SK-N-SH (cell line): Measurements from ENCODE around the gene ROPN1. TPM values are rescaled to one million over a fixed set of nuclear protein-coding genes. Genes with fewer than 3 reads are reported as not detected.

Experiments used
- polyA plus RNA-seq, 3 experiments: library from polyadenylated mRNA; depleted of rRNA; stranded (reverse); fragments of >200 nt; gene quantifications; 2 replicates each; pipeline ENCODE4 v1.2.3, GENCODE V29; 2012

The ROPN1 gene
- polyA plus RNA-seq, 1 of the 3 experiments (the other 2 are of a cell fraction), result 0.05 TPM

Other genes starting within 250 kb of the ROPN1 start
- gene MYLK, start 107.8 kb downstream of the ROPN1 start, polyA plus RNA-seq (2012; rRNA removed), result 262 and 272 TPM in 2 replicates
- gene CCDC14, start 30.9 kb downstream of the ROPN1 start, polyA plus RNA-seq (2012; rRNA removed), result 147 and 197 TPM in 2 replicates
- 10.1 and 11.0 TPM in 2 replicates for gene KALRN, start 41.2 kb upstream of the ROPN1 start, polyA plus RNA-seq (2012; rRNA removed)